Suprapubic skin (tissue), 3 donors: ENCODE data around the gene CBX2.

Source experiments
- POLR2A ChIP-seq, 2 donors: fragments of 450-650 bp; IDR thresholded peaks; one replicate each; pipeline ENCODE4 v1.6.1; 2017; ENCODE audit warnings: antibody characterized with exemption in 2 of 2, mild to moderate bottlenecking in 2 of 2, moderate library complexity in 2 of 2
- TF ChIP-seq, protein P1 (sequence below), 2 donors: fragments of 200-600 bp in 1 of 2; fragments of 450-650 bp in 1 of 2; sonication (generic) in 1 of 2; IDR thresholded peaks; one replicate each; pipeline ENCODE4 v1.5.1; 2016 to 2019; ENCODE audit warnings: antibody characterized with exemption in 2 of 2, mild to moderate bottlenecking in 1 of 2, moderate library complexity in 1 of 2

DNA sequence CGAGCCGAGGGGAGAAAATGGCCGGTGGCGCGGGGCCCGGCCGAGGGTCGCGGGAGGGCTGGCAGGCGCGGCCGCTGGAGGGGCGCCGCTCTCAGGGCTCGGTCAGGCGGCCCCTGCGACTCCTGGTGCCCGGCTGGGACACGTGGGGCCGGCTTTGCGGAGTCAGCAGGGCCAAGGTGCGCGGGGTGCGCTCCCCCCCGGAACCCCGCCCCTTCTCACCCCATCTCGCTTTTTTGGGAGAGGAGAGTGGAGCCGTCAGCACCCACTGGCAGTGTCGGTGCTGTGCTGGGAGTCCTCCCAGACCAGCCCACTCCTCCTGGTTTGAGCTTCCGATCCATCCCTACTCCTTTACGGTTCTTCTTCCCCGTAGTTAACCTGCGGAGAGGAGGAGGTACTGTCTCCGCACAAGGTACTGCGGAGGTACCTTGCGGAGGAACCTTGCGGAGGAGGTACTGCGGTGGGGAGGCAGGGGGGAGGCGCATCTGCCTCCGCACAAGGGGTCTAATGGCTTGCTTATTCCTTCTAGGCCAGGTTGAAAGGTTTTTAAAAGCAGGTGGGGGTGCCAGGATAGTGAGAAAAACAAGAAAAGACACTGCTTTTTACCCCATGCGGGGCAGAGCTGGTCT lies 38.0 kb downstream of the CBX2 start:
- TF ChIP-seq, protein P1, sequence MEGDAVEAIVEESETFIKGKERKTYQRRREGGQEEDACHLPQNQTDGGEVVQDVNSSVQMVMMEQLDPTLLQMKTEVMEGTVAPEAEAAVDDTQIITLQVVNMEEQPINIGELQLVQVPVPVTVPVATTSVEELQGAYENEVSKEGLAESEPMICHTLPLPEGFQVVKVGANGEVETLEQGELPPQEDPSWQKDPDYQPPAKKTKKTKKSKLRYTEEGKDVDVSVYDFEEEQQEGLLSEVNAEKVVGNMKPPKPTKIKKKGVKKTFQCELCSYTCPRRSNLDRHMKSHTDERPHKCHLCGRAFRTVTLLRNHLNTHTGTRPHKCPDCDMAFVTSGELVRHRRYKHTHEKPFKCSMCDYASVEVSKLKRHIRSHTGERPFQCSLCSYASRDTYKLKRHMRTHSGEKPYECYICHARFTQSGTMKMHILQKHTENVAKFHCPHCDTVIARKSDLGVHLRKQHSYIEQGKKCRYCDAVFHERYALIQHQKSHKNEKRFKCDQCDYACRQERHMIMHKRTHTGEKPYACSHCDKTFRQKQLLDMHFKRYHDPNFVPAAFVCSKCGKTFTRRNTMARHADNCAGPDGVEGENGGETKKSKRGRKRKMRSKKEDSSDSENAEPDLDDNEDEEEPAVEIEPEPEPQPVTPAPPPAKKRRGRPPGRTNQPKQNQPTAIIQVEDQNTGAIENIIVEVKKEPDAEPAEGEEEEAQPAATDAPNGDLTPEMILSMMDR (IDR thresholded peaks at IDR 0.05), result no peak
- TF ChIP-seq POLR2A (IDR thresholded peaks at IDR 0.05), result no peak
